ENCODE data around the gene PTPN6.

PTPN6 gene

DNA sequence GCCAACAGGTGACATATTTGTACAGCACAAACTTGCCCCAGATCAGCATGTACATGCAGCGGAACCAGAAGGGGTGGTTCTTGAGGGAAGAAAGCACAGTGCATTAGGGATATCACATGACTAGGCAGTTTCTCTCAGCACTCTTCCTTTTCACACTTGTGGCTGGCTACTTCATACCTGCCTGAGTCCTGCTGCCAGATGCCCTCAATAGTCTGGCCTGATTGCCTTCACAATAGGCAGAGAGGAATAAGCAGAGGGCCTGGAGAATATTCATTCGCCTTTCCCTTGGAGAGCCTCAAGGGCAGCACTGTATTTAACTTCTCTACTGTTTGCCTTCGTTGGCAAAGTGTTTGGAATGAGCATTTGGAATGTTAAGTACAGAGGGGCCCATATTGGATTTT, 27.5 kb downstream of the PTPN6 start:
- H3K36me3 ChIP-seq (ENCODE audit: insufficient read depth, low read length): peaks cover 22% of the 10 kb centered on the region; the same call in 1 of the 2 replicates
- no peaks in the 10 kb centered on the region for H3K79me2 ChIP-seq (ENCODE audit: control insufficient read depth, insufficient read depth, low read length, unreplicated experiment)
- H3K27ac ChIP-seq (ENCODE audit: low read depth, low read length): no peak overlapping the region
- no peaks in the 10 kb centered on the region for H3K4me1 ChIP-seq (ENCODE audit: control insufficient read depth, insufficient read depth, low read length, unreplicated experiment)
- H3K27me3 ChIP-seq (ENCODE audit: insufficient read depth, low read length): no peaks in the 10 kb centered on the region
- no peak overlapping the region for H2AFZ ChIP-seq (ENCODE audit: low read length, unreplicated experiment)
- H3K4me3 ChIP-seq (ENCODE audit: low read depth, low read length): no peak overlapping the region

GRCh38 chr12:6979021-6979420, 27.9 kb downstream of the PTPN6 start:
- Histone ChIP-seq H3K27me3 (ENCODE audit: insufficient read depth, low read length) (no peaks in the 10 kb centered on the region), H3K4me3 (ENCODE audit: low read depth, low read length) (no peak overlapping the region), H3K79me2 (ENCODE audit: control insufficient read depth, insufficient read depth, low read length, unreplicated experiment) (no peaks in the 10 kb centered on the region), H2AFZ (ENCODE audit: low read length, unreplicated experiment) (no peak overlapping the region), H3K27ac (ENCODE audit: low read depth, low read length) (no peak overlapping the region), H3K36me3 (ENCODE audit: insufficient read depth, low read length) (peaks cover 26% of the 10 kb centered on the region; the same call in 1 of the 2 replicates), H3K4me1 (ENCODE audit: control insufficient read depth, insufficient read depth, low read length, unreplicated experiment) (no peaks in the 10 kb centered on the region)

DNA sequence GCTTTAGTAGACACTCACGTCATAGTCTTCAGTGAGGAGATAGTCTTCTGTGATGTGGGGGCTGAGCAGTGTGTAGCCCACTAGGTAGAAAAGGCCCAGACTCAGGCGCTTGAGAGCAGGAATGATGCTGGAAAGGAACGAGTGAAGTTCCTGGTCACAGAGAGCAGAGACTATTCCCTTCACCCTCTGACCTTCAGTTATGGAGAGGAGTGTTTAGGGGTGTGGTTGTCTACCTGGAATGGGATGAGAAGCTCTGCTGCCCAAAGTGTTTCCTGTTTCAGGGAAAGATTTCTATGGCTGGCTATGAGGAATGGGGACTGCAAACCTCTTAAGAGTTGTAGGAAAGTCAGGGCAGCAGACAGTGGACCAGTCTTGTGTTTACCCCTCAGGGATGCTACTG, 28.3 kb downstream of the PTPN6 start:
- H3K36me3 ChIP-seq (ENCODE audit: insufficient read depth, low read length): peaks cover 29% of the 10 kb centered on the region; the same call in 1 of the 2 replicates
- H3K4me3 ChIP-seq (ENCODE audit: low read depth, low read length): no peak overlapping the region
- H3K4me1 ChIP-seq (ENCODE audit: control insufficient read depth, insufficient read depth, low read length, unreplicated experiment): no peaks in the 10 kb centered on the region
- no peak overlapping the region for H2AFZ ChIP-seq (ENCODE audit: low read length, unreplicated experiment)
- no peak overlapping the region for H3K27ac ChIP-seq (ENCODE audit: low read depth, low read length)
- H3K79me2 ChIP-seq (ENCODE audit: control insufficient read depth, insufficient read depth, low read length, unreplicated experiment): no peaks in the 10 kb centered on the region
- H3K27me3 ChIP-seq (ENCODE audit: insufficient read depth, low read length): no peaks in the 10 kb centered on the region

GRCh38 chr12:6980075-6980474, 28.9 kb downstream of the PTPN6 start:
- no peak overlapping the region for H3K4me3 ChIP-seq (ENCODE audit: low read depth, low read length)
- no peak overlapping the region for H2AFZ ChIP-seq (ENCODE audit: low read length, unreplicated experiment)
- H3K36me3 ChIP-seq (ENCODE audit: insufficient read depth, low read length): peaks cover 26% of the 10 kb centered on the region; the same call in 1 of the 2 replicates

GRCh38 chr12:6980740-6981139, 29.6 kb downstream of the PTPN6 start:
- Histone ChIP-seq H3K36me3 (ENCODE audit: insufficient read depth, low read length) (peaks cover 20% of the 10 kb centered on the region; the same call in 1 of the 2 replicates), H3K79me2 (ENCODE audit: control insufficient read depth, insufficient read depth, low read length, unreplicated experiment) (no peaks in the 10 kb centered on the region), H3K4me1 (ENCODE audit: control insufficient read depth, insufficient read depth, low read length, unreplicated experiment) (no peaks in the 10 kb centered on the region)

More at GRCh38 chr12:6980075-6980474, 28.9 kb downstream of the PTPN6 start:
- H3K27ac ChIP-seq (ENCODE audit: low read depth, low read length): no peak overlapping the region
- H3K79me2 ChIP-seq (ENCODE audit: control insufficient read depth, insufficient read depth, low read length, unreplicated experiment): no peaks in the 10 kb centered on the region
- no peaks in the 10 kb centered on the region for H3K27me3 ChIP-seq (ENCODE audit: insufficient read depth, low read length)
- no peaks in the 10 kb centered on the region for H3K4me1 ChIP-seq (ENCODE audit: control insufficient read depth, insufficient read depth, low read length, unreplicated experiment)

DNA sequence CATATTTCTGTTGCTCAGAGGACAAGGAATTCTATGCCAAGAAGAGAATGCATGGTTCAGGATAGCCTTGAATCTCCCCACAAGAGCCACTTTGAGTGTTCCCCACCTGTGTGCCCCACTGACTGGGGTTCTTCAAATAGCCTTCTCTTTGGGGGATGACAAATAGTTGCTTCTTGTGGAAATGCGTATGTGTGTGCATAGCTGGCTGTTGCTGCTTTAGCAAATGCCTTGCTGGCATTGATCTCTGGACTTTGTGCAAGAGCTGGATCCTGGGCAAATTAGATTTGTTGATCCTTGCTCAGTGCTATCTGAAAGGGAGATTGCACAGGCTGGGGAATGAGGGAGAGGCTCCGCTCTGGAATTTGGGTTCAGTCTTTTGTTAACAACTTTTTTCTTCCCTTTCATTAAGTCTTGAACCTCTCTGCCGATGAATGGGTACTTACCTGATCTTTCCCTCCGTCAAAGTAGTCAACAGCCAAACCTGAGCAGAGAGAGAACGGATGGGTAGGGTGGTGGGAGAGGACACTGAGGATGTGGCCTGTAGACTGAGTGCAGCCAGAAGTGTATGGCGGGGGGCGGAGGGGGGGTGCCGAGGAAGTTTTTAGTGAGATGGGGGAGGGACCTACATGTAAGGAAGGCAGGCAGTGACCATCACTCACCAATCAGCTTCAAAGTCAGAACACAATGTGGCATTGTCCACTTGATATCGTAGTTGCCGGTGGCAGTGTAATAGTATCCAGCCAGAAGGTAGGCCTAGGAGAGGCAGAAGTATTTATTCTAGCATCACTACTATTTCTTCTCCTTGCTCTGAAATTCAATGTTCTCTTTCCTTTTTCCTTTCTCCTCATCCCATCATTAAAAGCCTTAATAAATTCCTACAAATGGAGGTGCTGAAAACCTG, 30.2 kb downstream of the PTPN6 start:
- Histone ChIP-seq H3K4me1 (ENCODE audit: control insufficient read depth, insufficient read depth, low read length, unreplicated experiment) (no peaks in the 10 kb centered on the region), H3K4me3 (ENCODE audit: low read depth, low read length) (no peak overlapping the region), H2AFZ (ENCODE audit: low read length, unreplicated experiment) (no peak overlapping the region), H3K36me3 (ENCODE audit: insufficient read depth, low read length) (peaks cover 16% of the 10 kb centered on the region; the same call in 1 of the 2 replicates), H3K79me2 (ENCODE audit: control insufficient read depth, insufficient read depth, low read length, unreplicated experiment) (no peaks in the 10 kb centered on the region), H3K27me3 (ENCODE audit: insufficient read depth, low read length) (no peaks in the 10 kb centered on the region), H3K27ac (ENCODE audit: low read depth, low read length) (no peak overlapping the region)

More at GRCh38 chr12:6980740-6981139, 29.6 kb downstream of the PTPN6 start:
- H3K4me3 ChIP-seq (ENCODE audit: low read depth, low read length): no peak overlapping the region
- no peak overlapping the region for H2AFZ ChIP-seq (ENCODE audit: low read length, unreplicated experiment)
- no peak overlapping the region for H3K27ac ChIP-seq (ENCODE audit: low read depth, low read length)
- H3K27me3 ChIP-seq (ENCODE audit: insufficient read depth, low read length): no peaks in the 10 kb centered on the region

DNA sequence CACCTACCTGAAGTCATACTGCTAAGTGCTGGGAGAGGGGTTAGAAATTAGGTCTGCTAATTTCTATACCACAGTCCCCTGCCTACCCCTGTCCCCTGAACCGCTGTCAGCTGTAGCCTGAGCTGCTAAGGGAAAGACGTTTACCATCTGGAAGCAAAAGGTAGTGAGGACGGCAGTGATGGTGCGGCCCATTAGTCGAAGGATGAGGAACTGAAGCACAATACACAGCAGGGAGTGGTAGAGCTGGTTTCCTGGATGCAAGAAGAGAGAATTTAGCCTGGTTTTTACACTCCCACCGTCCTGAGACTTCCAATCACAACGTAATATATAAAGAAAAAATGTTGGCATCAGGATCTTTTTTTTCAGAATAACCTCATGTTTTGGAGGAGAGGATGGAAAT, 31.4 kb downstream of the PTPN6 start:
- Histone ChIP-seq H3K4me3 (ENCODE audit: low read depth, low read length) (no peak overlapping the region), H3K27me3 (ENCODE audit: insufficient read depth, low read length) (no peaks in the 10 kb centered on the region), H3K27ac (ENCODE audit: low read depth, low read length) (no peak overlapping the region), H3K79me2 (ENCODE audit: control insufficient read depth, insufficient read depth, low read length, unreplicated experiment) (no peaks in the 10 kb centered on the region), H3K4me1 (ENCODE audit: control insufficient read depth, insufficient read depth, low read length, unreplicated experiment) (no peaks in the 10 kb centered on the region), H2AFZ (ENCODE audit: low read length, unreplicated experiment) (no peak overlapping the region), H3K36me3 (ENCODE audit: insufficient read depth, low read length) (peaks cover 16% of the 10 kb centered on the region)

GRCh38 chr12:6987956-6988553, 36.9 kb downstream of the PTPN6 start:
- H3K79me2 ChIP-seq (ENCODE audit: control insufficient read depth, insufficient read depth, low read length, unreplicated experiment): no peaks in the 10 kb centered on the region
- H3K4me3 ChIP-seq (ENCODE audit: low read depth, low read length): no peak overlapping the region
- no peaks in the 10 kb centered on the region for H3K27me3 ChIP-seq (ENCODE audit: insufficient read depth, low read length)
- no peak overlapping the region for H3K27ac ChIP-seq (ENCODE audit: low read depth, low read length)
- H3K4me1 ChIP-seq (ENCODE audit: control insufficient read depth, insufficient read depth, low read length, unreplicated experiment): no peaks in the 10 kb centered on the region
- H2AFZ ChIP-seq (ENCODE audit: low read length, unreplicated experiment): no peak overlapping the region
- H3K36me3 ChIP-seq (ENCODE audit: insufficient read depth, low read length): peaks cover 12% of the 10 kb centered on the region

DNA sequence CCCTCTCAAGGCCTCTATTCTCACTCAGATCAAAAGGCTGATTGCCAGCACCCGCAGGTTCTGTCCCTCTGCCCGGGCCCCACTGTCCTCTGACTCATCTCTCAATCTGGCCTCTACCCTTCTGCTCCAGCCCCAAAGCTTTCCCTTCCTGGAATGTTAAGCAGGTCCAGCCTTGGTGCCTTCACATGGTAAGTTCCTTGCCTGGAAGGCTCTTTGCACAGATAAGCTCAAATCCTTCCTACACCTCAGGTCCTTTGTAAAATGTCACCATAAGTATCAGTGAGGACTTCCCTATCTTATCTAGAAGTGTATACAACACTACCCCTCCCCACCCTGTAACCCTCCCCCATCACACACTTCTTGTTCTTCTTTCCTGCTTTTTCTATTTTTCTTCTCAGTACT, 44.9 kb downstream of the PTPN6 start:
- Histone ChIP-seq H3K27ac (ENCODE audit: low read depth, low read length) (no peak overlapping the region), H3K27me3 (ENCODE audit: insufficient read depth, low read length) (no peaks in the 10 kb centered on the region), H3K4me3 (ENCODE audit: low read depth, low read length) (0 out of 2 replicates have a peak overlapping the region, but pooled peaks have one; percentile 13), H3K79me2 (ENCODE audit: control insufficient read depth, insufficient read depth, low read length, unreplicated experiment) (no peaks in the 10 kb centered on the region), H3K36me3 (ENCODE audit: insufficient read depth, low read length) (peaks cover 8% of the 10 kb centered on the region; the same call in 1 of the 2 replicates), H3K4me1 (ENCODE audit: control insufficient read depth, insufficient read depth, low read length, unreplicated experiment) (peaks cover 19% of the 10 kb centered on the region), H2AFZ (ENCODE audit: low read length, unreplicated experiment) (no peak overlapping the region)

DNA sequence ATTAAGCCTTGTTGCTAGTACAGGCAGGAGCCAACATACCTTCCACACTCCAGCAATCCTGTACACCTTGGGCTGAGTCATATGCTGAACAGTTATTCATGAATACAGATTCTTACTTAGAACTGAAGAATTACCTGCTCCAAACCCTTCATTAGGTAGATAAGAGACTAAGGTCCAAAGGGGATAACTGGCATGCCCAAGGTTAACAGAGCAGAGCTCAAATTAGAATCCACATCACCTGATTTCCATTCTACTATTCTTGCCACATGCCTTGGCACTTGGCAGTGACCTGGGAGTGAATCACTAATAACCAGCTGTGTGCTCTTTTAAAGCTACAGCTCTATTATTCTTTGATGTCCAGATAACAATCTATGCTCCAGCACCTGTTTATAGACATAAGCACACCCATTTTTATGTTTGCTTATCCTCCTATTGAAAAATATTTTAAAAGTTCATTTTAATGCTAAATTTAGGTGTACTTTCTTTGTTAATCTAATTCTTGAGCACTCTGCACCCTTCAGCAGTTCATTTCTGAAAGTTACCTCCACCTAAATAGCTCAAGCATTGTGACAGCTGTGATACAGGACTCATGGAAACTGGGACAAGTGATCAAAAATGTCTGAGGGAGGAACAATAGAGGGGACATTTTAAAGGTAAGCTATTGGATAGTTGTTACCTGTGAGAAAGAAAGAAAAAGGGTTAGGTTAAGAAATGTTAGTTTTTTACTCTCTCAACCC, 47.7 kb downstream of the PTPN6 start:
- H3K4me3 ChIP-seq (ENCODE audit: low read depth, low read length): no peak overlapping the region
- no peak overlapping the region for H2AFZ ChIP-seq (ENCODE audit: low read length, unreplicated experiment)
- H3K27ac ChIP-seq (ENCODE audit: low read depth, low read length): no peak overlapping the region
- peaks cover 5% of the 10 kb centered on the region; the same call in 1 of the 2 replicates for H3K36me3 ChIP-seq (ENCODE audit: insufficient read depth, low read length)
- no peaks in the 10 kb centered on the region for H3K27me3 ChIP-seq (ENCODE audit: insufficient read depth, low read length)
- H3K79me2 ChIP-seq (ENCODE audit: control insufficient read depth, insufficient read depth, low read length, unreplicated experiment): no peaks in the 10 kb centered on the region
- peaks cover 19% of the 10 kb centered on the region for H3K4me1 ChIP-seq (ENCODE audit: control insufficient read depth, insufficient read depth, low read length, unreplicated experiment)

All from ACC112 (cell line).